ENCODE data around the gene EEF1A1.

DNA sequence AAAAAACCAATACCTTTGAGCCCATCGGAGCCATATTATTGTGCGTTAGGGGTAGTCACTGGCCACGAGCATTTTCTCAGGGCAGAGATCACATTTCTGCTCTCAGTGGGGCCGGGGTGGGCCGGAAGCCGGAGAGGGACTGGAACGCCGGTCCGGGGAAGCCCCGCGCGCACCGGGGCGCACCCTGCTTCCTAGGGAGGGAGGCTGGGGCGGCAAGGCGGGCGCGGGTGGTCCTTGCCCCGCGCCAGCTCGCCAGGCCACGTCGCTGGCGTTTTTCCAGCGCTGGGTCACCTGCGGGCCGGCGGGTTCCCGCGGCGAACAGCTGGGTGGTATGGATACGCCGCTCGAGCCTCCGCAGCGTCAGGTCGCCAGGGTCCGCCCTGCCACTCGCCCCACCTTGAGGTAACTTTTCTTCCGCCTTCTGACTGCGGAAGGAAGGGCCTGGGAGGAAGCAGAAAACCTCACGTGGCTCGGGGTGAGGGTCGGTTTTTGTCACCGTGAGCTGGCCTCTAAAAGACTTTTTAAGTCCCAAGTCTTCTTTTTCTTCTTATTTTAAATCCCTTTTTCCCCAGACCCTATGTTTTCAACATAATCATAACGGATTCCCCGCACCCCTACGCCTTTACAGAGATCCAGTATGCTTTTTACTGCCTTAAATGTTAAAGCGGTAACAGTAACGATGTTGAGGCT lies 2.7 kb upstream of the EEF1A1 start:
- TF ChIP-seq, protein P1, sequence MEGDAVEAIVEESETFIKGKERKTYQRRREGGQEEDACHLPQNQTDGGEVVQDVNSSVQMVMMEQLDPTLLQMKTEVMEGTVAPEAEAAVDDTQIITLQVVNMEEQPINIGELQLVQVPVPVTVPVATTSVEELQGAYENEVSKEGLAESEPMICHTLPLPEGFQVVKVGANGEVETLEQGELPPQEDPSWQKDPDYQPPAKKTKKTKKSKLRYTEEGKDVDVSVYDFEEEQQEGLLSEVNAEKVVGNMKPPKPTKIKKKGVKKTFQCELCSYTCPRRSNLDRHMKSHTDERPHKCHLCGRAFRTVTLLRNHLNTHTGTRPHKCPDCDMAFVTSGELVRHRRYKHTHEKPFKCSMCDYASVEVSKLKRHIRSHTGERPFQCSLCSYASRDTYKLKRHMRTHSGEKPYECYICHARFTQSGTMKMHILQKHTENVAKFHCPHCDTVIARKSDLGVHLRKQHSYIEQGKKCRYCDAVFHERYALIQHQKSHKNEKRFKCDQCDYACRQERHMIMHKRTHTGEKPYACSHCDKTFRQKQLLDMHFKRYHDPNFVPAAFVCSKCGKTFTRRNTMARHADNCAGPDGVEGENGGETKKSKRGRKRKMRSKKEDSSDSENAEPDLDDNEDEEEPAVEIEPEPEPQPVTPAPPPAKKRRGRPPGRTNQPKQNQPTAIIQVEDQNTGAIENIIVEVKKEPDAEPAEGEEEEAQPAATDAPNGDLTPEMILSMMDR (IDR thresholded peaks at IDR 0.05) = no peak
- peak; percentile 76 to 78 for TF ChIP-seq POLR2AphosphoS5 (IDR thresholded peaks at IDR 0.05; ENCODE audit: insufficient read depth in 1 of 2, low read depth in 1 of 2)
